KMS-11 (cell line): Measurements from ENCODE around the gene CEBPE.

Source experiments
- H2AFZ ChIP-seq: fragments of 200-600 bp; sonication (generic); 2 replicates; pipeline ENCODE4 v1.6.1; 2016; ENCODE audit warnings: antibody characterized with exemption, mixed run types, low read depth
- H3K27ac ChIP-seq: fragments of 200-600 bp; sonication (generic); 2 replicates; pipeline ENCODE4 v1.6.1; 2016; ENCODE audit warnings: mild to moderate bottlenecking, mixed run types
- H3K27me3 ChIP-seq: fragments of 200-600 bp; sonication (generic); 2 replicates; pipeline ENCODE4 v1.6.1; 2017; ENCODE audit warnings: mild to moderate bottlenecking, low read depth, mixed run types, moderate library complexity; ENCODE audit not compliant: insufficient read depth
- H3K36me3 ChIP-seq: fragments of 200-600 bp; sonication (generic); 2 replicates; pipeline ENCODE4 v1.6.1; 2017; ENCODE audit warnings: mild to moderate bottlenecking, mixed run types; ENCODE audit not compliant: insufficient read depth
- H3K4me1 ChIP-seq: fragments of 200-600 bp; sonication (generic); 2 replicates; pipeline ENCODE4 v1.6.1; 2016; ENCODE audit warnings: mild to moderate bottlenecking, low read depth, mixed run types; ENCODE audit not compliant: poor library complexity, severe bottlenecking
- H3K4me2 ChIP-seq: fragments of 200-600 bp; sonication (generic); 2 replicates; pipeline ENCODE4 v1.7.0; 2016; ENCODE audit warnings: mild to moderate bottlenecking, mixed run types
- H3K4me3 ChIP-seq: fragments of 200-600 bp; sonication (generic); IDR thresholded peaks from 2 replicates; pipeline ENCODE4 v1.6.1; 2017; ENCODE audit warnings: low read depth, low read length, mixed read lengths; ENCODE audit not compliant: insufficient read depth
- H3K79me2 ChIP-seq: fragments of 200-600 bp; sonication (generic); 2 replicates; pipeline ENCODE4 v1.6.1; 2016; ENCODE audit warnings: low read depth, mixed run types; ENCODE audit not compliant: insufficient read depth
- H3K9ac ChIP-seq: fragments of 200-600 bp; sonication (generic); 2 replicates; pipeline ENCODE4 v1.6.1; 2016; ENCODE audit warnings: mild to moderate bottlenecking, mixed run types
- H4K20me1 ChIP-seq: fragments of 200-600 bp; sonication (generic); 2 replicates; pipeline ENCODE4 v1.6.1; 2016; ENCODE audit warnings: mild to moderate bottlenecking, mixed run types; ENCODE audit not compliant: insufficient read depth
- TF ChIP-seq, protein P1 (sequence below): fragments of 200-600 bp; sonication (generic); conservative IDR thresholded peaks from 2 replicates; pipeline ENCODE4 v1.6.1; 2017; ENCODE audit warnings: low read depth, mild to moderate bottlenecking, antibody characterized with exemption, low read length, moderate library complexity, mixed read lengths

The CEBPE gene

DNA sequence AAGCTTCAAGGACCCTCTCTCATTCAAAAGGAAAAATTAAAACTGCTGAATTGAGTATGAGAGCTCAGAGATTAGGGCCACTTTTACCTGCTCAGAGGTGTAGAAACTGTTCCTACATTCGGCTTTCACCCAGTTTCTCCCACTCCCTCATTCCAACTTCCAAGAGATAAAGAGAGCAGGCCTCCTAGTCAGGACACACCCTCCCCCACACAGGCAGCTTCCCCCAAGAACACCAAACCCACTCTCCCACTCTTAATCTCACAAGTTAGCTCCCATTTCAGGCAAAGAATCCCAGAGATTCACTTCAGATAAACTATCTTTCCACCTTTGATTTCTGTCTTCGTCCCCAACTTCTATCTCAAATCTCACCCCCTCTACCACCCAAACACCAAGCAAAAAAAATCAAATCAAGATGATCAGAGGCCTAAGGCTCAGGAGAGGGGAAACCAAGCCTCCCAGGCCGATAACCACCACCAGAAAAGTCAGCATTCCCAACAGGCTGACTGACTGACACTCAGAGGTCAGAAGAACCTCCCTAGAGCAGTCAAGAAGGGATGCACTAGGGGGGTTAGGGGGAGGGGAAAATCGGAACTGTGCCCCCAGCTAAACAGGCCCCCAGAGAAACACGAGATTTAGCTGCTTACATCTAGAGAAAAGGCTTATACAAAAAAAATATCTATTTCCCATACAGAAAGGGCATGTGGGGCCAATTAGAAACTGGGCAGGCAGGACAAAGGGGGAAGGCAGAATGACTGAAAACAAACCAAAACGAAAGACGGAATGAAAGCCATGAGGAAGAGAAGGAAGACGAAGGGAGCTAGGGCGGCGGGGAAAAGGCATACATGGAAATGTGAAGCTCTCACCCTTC lies 48.6 kb downstream of the CEBPE start:
- peak overlapping the region; percentile 68; the same call in 1 of the 2 replicates for H3K9ac ChIP-seq
- H3K4me1 ChIP-seq = peaks cover 17% of the 10 kb centered on the region
- H3K79me2 ChIP-seq = peaks cover 11% of the 10 kb centered on the region
- peak overlapping the region; percentile 42; the same call in 1 of the 2 replicates for H3K27ac ChIP-seq
- no peaks in the 10 kb centered on the region for H3K36me3 ChIP-seq
- H3K4me3 ChIP-seq = no peak overlapping the region
- no peak overlapping the region for H2AFZ ChIP-seq
- no peaks in the 10 kb centered on the region for H3K27me3 ChIP-seq
- H4K20me1 ChIP-seq = no peaks in the 10 kb centered on the region
- TF ChIP-seq, protein P1, sequence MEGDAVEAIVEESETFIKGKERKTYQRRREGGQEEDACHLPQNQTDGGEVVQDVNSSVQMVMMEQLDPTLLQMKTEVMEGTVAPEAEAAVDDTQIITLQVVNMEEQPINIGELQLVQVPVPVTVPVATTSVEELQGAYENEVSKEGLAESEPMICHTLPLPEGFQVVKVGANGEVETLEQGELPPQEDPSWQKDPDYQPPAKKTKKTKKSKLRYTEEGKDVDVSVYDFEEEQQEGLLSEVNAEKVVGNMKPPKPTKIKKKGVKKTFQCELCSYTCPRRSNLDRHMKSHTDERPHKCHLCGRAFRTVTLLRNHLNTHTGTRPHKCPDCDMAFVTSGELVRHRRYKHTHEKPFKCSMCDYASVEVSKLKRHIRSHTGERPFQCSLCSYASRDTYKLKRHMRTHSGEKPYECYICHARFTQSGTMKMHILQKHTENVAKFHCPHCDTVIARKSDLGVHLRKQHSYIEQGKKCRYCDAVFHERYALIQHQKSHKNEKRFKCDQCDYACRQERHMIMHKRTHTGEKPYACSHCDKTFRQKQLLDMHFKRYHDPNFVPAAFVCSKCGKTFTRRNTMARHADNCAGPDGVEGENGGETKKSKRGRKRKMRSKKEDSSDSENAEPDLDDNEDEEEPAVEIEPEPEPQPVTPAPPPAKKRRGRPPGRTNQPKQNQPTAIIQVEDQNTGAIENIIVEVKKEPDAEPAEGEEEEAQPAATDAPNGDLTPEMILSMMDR = no peak
- peak overlapping the region; percentile 96 for H3K4me2 ChIP-seq

DNA sequence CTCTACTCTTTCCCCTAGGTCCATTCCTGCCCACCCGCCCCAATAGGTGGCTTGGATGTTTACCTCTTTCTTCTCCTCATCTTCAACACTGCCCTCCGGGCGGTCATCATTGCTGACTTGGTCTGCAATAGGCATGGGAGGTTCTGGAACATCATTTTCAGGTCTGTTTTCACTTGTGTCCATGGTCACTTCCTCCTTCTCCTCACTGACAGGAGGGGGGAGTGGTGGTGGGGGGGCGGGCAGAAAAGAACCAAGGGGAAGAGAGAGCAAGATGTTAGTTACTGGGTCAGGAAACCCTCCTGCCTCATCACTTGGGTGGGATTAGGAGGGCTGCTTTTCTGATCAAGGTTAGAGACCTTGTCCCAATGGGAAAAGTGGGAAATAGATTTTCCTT lies 49.6 kb downstream of the CEBPE start:
- Histone ChIP-seq H3K27ac (no peak overlapping the region), H4K20me1 (no peaks in the 10 kb centered on the region), H3K4me2 (no peak overlapping the region), H3K4me3 (no peak overlapping the region), H3K4me1 (peaks cover 17% of the 10 kb centered on the region), H3K9ac (no peak overlapping the region), H3K36me3 (no peaks in the 10 kb centered on the region), H3K79me2 (peaks cover 11% of the 10 kb centered on the region), H2AFZ (no peak overlapping the region), H3K27me3 (no peaks in the 10 kb centered on the region)
- TF ChIP-seq, protein P1 = no peak

DNA sequence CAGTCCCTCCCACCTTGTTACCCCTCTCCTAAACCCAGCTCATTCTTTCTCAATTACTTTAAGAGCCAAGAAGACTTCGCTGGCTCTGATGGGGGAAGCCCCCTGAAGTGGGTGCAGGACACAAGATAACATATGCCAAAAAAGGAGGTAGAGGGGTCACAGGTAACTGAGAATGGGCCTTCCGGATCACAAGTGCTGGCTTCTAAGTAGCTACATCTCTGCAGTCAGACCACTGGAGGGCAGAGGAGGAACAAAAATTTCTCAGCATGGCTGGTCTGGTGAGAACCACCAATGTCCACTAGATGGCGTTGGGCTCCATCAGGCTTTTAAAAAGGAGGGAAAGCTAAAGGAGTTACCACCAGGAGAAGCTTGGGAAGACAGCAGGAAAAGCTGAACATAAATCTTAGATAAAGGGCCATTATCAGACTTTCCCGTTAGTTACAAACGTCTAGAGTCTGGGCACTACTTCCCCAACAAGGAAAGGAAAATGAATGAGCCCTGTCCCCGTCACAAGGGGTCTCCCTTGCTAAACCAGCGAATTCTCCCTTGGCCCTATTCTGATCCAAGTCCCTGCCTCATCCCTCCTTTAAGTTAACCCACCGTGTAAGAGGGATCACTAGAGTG lies 50.2 kb downstream of the CEBPE start:
- TF ChIP-seq, protein P1 = peak; percentile 90
- Histone ChIP-seq H3K79me2 (peaks cover 11% of the 10 kb centered on the region), H4K20me1 (no peaks in the 10 kb centered on the region), H3K4me3 (no peak overlapping the region), H3K36me3 (no peaks in the 10 kb centered on the region; the same call in 1 of the 2 replicates), H3K4me2 (no peak overlapping the region), H3K4me1 (peaks cover 17% of the 10 kb centered on the region), H3K27ac (no peak overlapping the region), H3K27me3 (no peaks in the 10 kb centered on the region), H2AFZ (no peak overlapping the region), H3K9ac (no peak overlapping the region)

DNA sequence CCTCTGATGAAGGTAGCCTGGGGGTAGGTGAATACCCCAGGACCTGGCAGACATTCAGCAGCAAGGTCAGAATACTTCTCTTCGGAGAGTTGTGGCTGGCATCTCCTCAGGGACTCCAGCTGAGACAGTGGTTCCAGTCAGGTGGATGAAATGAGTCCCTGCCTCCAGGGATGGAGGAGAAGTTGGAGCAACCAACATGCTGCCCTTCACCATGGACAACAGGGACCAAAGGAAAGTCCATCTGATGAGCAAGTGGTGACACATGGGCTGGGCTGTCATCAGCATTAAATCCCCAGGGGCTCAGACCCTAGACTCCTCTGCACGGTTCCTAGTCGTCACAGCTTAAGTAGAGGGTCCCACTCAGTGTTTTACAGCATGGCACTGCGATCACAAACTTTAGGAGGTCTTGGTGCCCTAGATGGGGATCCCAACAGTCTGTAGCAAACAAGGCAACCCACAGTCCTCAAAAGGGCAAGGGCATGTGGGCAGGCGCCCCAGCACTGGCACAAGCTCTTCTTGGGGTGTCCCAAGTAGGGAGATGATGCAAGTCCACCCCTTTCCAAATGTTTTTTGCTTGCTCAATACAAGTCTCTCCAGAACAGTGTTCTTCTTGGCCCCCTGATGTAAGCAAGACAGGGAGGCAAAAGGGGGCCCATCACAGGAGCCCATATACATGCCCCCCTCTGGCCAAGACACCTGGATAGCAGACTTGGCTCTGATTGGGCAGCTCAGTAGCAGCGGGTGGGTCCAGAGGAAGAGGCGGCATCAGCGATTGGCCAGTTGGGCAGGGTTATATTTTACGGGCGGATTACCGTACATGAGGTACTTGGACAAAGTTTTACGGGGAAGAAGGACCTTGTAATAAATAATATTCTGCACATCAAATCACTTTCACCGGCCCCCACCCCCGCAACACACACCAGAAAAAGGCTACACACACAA lies 50.9 kb downstream of the CEBPE start:
- no peaks in the 10 kb centered on the region for H4K20me1 ChIP-seq
- no peak overlapping the region for H3K27ac ChIP-seq
- no peaks in the 10 kb centered on the region for H3K27me3 ChIP-seq
- peaks cover 17% of the 10 kb centered on the region for H3K4me1 ChIP-seq
- no peak overlapping the region for H3K4me3 ChIP-seq
- TF ChIP-seq, protein P1 = no peak
- no peaks in the 10 kb centered on the region; the same call in 1 of the 2 replicates for H3K36me3 ChIP-seq
- no peak overlapping the region for H3K9ac ChIP-seq
- H3K4me2 ChIP-seq = no peak overlapping the region
- no peak overlapping the region for H2AFZ ChIP-seq
- H3K79me2 ChIP-seq = peaks cover 11% of the 10 kb centered on the region
